Measurements from ENCODE around the gene IFNA1.
"Not testable (repeated sequence)": the region's sequence is repeated elsewhere in the genome, so short reads cannot be mapped to it uniquely, and the experiment has no call there.

IFNA1 gene

GRCh38 chr9:21440139-21440538 is at the start of gene IFNA1:
Gene IFNA1 (plus strand): TSS chr9:21440439. CDS start chr9:21440508, 69 bp downstream.
- DNase-seq (ENCODE audit: low read depth, low spot score) = no peak

- no peak for DNase-seq (ENCODE audit: low read depth, low spot score)
Observed at GRCh38 chr9:21392270-21392669, 48.0 kb upstream of the IFNA1 start.

GRCh38 chr9:21395778-21396717 is 44.2 kb upstream of the IFNA1 start:
- DNase-seq (ENCODE audit: low read depth, low spot score) = peak; percentile 18

GRCh38 chr9:21398955-21399489 is 41.2 kb upstream of the IFNA1 start:
- no peak for DNase-seq (ENCODE audit: low read depth, low spot score)

GRCh38 chr9:21399956-21400355 is 40.3 kb upstream of the IFNA1 start:
- DNase-seq (ENCODE audit: low read depth, low spot score) = no peak

GRCh38 chr9:21402386-21403251 is 37.6 kb upstream of the IFNA1 start:
- no peak for DNase-seq (ENCODE audit: low read depth, low spot score)

GRCh38 chr9:21404146-21404545 is 36.1 kb upstream of the IFNA1 start:
- DNase-seq (ENCODE audit: low read depth, low spot score) = no peak

GRCh38 chr9:21408817-21409216 is 31.4 kb upstream of the IFNA1 start, which contains the start of gene IFNA8:
Gene IFNA8 (plus strand): TSS chr9:21409117. CDS start chr9:21409177, 60 bp downstream.
- no peak for DNase-seq (ENCODE audit: low read depth, low spot score)

GRCh38 chr9:21412107-21412506 is 28.1 kb upstream of the IFNA1 start:
- no peak for DNase-seq (ENCODE audit: low read depth, low spot score)

GRCh38 chr9:21413151-21413550 is 27.1 kb upstream of the IFNA1 start:
- no peak for DNase-seq (ENCODE audit: low read depth, low spot score)

GRCh38 chr9:21413624-21414023 is 26.6 kb upstream of the IFNA1 start:
- DNase-seq (ENCODE audit: low read depth, low spot score) = no peak

GRCh38 chr9:21414220-21414940 is 25.9 kb upstream of the IFNA1 start:
- DNase-seq (ENCODE audit: low read depth, low spot score) = no peak

- no peak for DNase-seq (ENCODE audit: low read depth, low spot score)
Observed at GRCh38 chr9:21415493-21416267, 24.6 kb upstream of the IFNA1 start.

- no peak for DNase-seq (ENCODE audit: low read depth, low spot score)
Observed at GRCh38 chr9:21428235-21428634, 12.0 kb upstream of the IFNA1 start.

GRCh38 chr9:21429191-21429590 is 11.0 kb upstream of the IFNA1 start:
- DNase-seq (ENCODE audit: low read depth, low spot score) = no peak

GRCh38 chr9:21432672-21433425 is 7.4 kb upstream of the IFNA1 start:
- no peak for DNase-seq (ENCODE audit: low read depth, low spot score)

- DNase-seq (ENCODE audit: low read depth, low spot score) = peak; percentile 29
Observed at GRCh38 chr9:21434202-21435014, 5.8 kb upstream of the IFNA1 start.

- DNase-seq (ENCODE audit: low read depth, low spot score) = not testable (repeated sequence)
Observed at GRCh38 chr9:21435015-21435383, 5.2 kb upstream of the IFNA1 start.

Measured in activated naive CD8-positive, alpha-beta T cell treated with anti-CD3 and anti-CD28 coated beads, Interleukin-2, amount 50 U/mL, for 16 hours (primary cell).